ENCODE results near the gene SCAMP1. TPM values are rescaled to one million over a fixed set of nuclear protein-coding genes. Genes with fewer than 3 reads are reported as not detected.

SCAMP1 gene
- total and polyA plus RNA-seq, 2 of the 13 experiments (the other 11 are each of a cell fraction or from before 2014, with no cell fraction given), result 18.2 to 33.7 TPM

GRCh38 chr5:78405829-78406750 lies 45.7 kb downstream of the SCAMP1 start:
- no peak for ATAC-seq
- Histone ChIP-seq H2AFZ (ENCODE audit: low read length) (no peak overlapping the region), H4K20me1 (ENCODE audit: insufficient read depth, low read length) (0 out of 2 replicates have a peak, but pooled peaks cover 3% of the 10 kb centered on the region), H3K36me3 (replicated peaks in 1 of 2; ENCODE audit: control insufficient read depth in 1 of 2, insufficient read depth in 2 of 2, low read length in 2 of 2) (no peaks in the 10 kb centered on the region), H3K4me1 (ENCODE audit: insufficient read depth, low read length) (peaks cover 18% of the 10 kb centered on the region), H3K9ac (ENCODE audit: insufficient read depth, low read depth, low read length) (no peak overlapping the region), H3K27ac (ENCODE audit: extremely low read length, insufficient read depth, low read length) (no peak overlapping the region), H3K27me3 (ENCODE audit: control insufficient read depth in 1 of 2, insufficient read depth in 2 of 2, low read length in 2 of 2) (no peaks in the 10 kb centered on the region), H3K4me2 (ENCODE audit: low read depth, low read length) (no peak overlapping the region), H3K9me3 (ENCODE audit: low read length) (no peaks in the 10 kb centered on the region), H3K4me3 (replicated peaks in 1 of 3; ENCODE audit: insufficient read depth in 1 of 3, low read depth in 2 of 3, low read length in 3 of 3) (no peak overlapping the region), H3K79me2 (ENCODE audit: insufficient read depth, low read length) (peaks cover 9% of the 10 kb centered on the region)
- WGBS (ENCODE audit: low lambda C conversion rate), result 69% methylated on average over 5 of the region's 5 CpGs
- CTCF ChIA-PET (ENCODE audit: low intra/inter-chr PET ratio, low total read pairs), result no interaction called here
- POLR2A ChIA-PET, result no interaction called here
- FAIRE-seq, result no peak
- no peak for DNase-seq (ENCODE audit: low spot score)
- TF ChIP-seq ZNF329 (CRISPR knock-in tag; IDR thresholded peaks at IDR 0.05; ENCODE audit: low read depth) (no peak), SP2 (CRISPR knock-in tag; IDR thresholded peaks at IDR 0.05) (no peak), FOXO1 (CRISPR knock-in tag; IDR thresholded peaks at IDR 0.05) (no peak), ZBTB7A (CRISPR knock-in tag; IDR thresholded peaks at IDR 0.05) (no peak), ZNF138 (CRISPR knock-in tag; IDR thresholded peaks at IDR 0.05; ENCODE audit: low read depth) (no peak), MEIS1 (CRISPR knock-in tag; IDR thresholded peaks at IDR 0.05; ENCODE audit: borderline replicate concordance) (no peak), ZNF839 (CRISPR knock-in tag; IDR thresholded peaks at IDR 0.05; ENCODE audit: borderline replicate concordance) (no peak), NFKB2 (CRISPR knock-in tag; IDR thresholded peaks at IDR 0.05; ENCODE audit: borderline replicate concordance) (no peak), CBX2 (IDR thresholded peaks at IDR 0.05; ENCODE audit: low read depth, low read length) (no peak), CBX2 (CRISPR knock-in tag; IDR thresholded peaks at IDR 0.05; ENCODE audit: low read depth) (no peak), ZNF713 (CRISPR knock-in tag; IDR thresholded peaks at IDR 0.05) (no peak), SETDB1 (CRISPR knock-in tag; IDR thresholded peaks at IDR 0.05; ENCODE audit: borderline replicate concordance) (no peak), ZNF800 (CRISPR knock-in tag; IDR thresholded peaks at IDR 0.05) (no peak), ATM (IDR thresholded peaks at IDR 0.05; ENCODE audit: borderline replicate concordance) (no peak), ZNF749 (CRISPR knock-in tag; IDR thresholded peaks at IDR 0.05; ENCODE audit: borderline replicate concordance) (no peak), CTCF (CRISPR knock-in tag; IDR thresholded peaks at IDR 0.05) (no peak)
- in situ Hi-C loops (cut with HindIII; ENCODE audit: extremely low pct_ligation_motif_present, low pct_unique_long_range_greater_than_20kb) (no loop called here), intact Hi-C loops (cut with micrococcal nuclease; ENCODE audit: unreplicated experiment) (no loop called here)
- BruUV-seq (replicated peaks), result no TSS peak

Data from HepG2 (cell line).